Astrocyte (in vitro differentiated cells and primary cell): ENCODE measurements around the gene RPS6KA2.

Experiments used
- EZH2 ChIP-seq: IDR thresholded peaks from 2 replicates; pipeline ENCODE4 v1.6.1; 2012; ENCODE audit warnings: mild to moderate bottlenecking, low read length, inconsistent platforms; ENCODE audit not compliant: insufficient read depth
- TF ChIP-seq, protein P1 (sequence below): IDR thresholded peaks from 2 replicates; pipeline ENCODE4 v1.5.1; 2011; ENCODE audit warnings: low read depth, mild to moderate bottlenecking, inconsistent platforms, low read length, moderate library complexity; ENCODE audit not compliant: insufficient read depth

DNA sequence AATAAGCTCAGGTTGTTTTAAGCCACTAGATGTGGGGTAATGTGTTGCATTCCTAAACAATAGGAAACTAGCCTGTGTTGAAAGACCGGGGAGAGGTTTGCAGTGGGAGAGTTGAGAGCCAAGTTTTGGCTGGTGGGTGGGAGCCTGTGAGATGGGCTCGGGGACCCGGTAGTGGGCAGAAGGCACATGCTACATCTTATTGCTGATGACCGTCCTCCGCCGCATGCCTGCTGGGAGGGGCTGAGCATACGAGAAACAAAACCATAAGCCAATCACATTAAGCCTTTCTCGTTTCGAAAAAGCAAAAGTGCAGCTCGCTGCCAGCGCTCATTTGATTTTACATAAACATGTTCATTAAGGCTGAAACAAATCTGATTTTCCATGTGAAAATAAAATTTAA is 186.9 kb downstream of the RPS6KA2 start:
- no peak for TF ChIP-seq EZH2
- TF ChIP-seq, protein P1, sequence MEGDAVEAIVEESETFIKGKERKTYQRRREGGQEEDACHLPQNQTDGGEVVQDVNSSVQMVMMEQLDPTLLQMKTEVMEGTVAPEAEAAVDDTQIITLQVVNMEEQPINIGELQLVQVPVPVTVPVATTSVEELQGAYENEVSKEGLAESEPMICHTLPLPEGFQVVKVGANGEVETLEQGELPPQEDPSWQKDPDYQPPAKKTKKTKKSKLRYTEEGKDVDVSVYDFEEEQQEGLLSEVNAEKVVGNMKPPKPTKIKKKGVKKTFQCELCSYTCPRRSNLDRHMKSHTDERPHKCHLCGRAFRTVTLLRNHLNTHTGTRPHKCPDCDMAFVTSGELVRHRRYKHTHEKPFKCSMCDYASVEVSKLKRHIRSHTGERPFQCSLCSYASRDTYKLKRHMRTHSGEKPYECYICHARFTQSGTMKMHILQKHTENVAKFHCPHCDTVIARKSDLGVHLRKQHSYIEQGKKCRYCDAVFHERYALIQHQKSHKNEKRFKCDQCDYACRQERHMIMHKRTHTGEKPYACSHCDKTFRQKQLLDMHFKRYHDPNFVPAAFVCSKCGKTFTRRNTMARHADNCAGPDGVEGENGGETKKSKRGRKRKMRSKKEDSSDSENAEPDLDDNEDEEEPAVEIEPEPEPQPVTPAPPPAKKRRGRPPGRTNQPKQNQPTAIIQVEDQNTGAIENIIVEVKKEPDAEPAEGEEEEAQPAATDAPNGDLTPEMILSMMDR, result no peak
